GM12891 (cell line): ENCODE measurements around the gene ANKRD55.

Experiments
- PAX5 ChIP-seq: IDR thresholded peaks from 2 replicates; pipeline ENCODE4 v1.6.1; 2011; ENCODE audit warnings: low read length, moderate library complexity, mild to moderate bottlenecking; ENCODE audit not compliant: insufficient read depth, severe bottlenecking
- POLR2A ChIP-seq: IDR thresholded peaks from 2 replicates; pipeline ENCODE4 v1.6.1; 2011; ENCODE audit warnings: low read depth, low read length, control low read depth
- POLR2AphosphoS5 ChIP-seq: IDR thresholded peaks from 2 replicates; pipeline ENCODE4 v1.6.1; 2011; ENCODE audit warnings: low read depth, low read length, control low read depth
- POU2F2 ChIP-seq: IDR thresholded peaks from 2 replicates; pipeline ENCODE4 v1.6.1; 2011; ENCODE audit warnings: low read depth, mild to moderate bottlenecking, control low read depth, low read length, moderate library complexity
- SPI1 ChIP-seq: IDR thresholded peaks from 2 replicates; pipeline ENCODE4 v1.6.1; 2011; ENCODE audit warnings: low read depth, low read length, control low read depth
- TAF1 ChIP-seq: IDR thresholded peaks from 2 replicates; pipeline ENCODE4 v1.6.1; 2011; ENCODE audit warnings: low read depth, low read length, control low read depth

DNA sequence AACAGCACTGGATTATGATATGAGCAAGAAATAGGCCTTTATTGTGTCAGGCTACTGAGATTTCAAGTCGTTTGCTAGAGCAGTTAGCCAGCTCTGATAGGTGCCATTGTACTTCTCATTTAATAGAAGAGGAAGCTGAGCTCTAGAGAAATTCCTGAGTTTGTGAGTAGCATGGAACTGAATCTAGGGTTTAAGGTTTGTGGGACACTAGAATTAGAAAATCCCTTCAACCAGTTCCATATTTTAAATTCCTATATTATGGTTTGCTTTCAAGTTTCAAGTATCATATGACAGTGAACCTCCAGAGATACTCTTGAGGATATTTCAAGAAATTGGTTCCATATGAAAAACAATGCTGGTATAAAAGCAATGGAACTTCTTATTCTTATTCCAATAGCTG is 87.6 kb downstream of the ANKRD55 start:
- TF ChIP-seq POLR2AphosphoS5 (no peak), POLR2A (no peak), TAF1 (no peak), POU2F2 (no peak), SPI1 (no peak), PAX5 (no peak)
